A549 treated with CpdA at 1 μM for 4 hours (cell line): ENCODE data around the gene RAB6D. TPM values are rescaled to one million over a fixed set of nuclear protein-coding genes. Genes with fewer than 3 reads are reported as not detected.

Experiments
- total RNA-seq: library from RNA; stranded (reverse); fragments of 200-300 nt; extraction: Qiagen RNA extraction; gene quantifications from 5 replicates; pipeline ENCODE4 v1.2.3, GENCODE V29; 2022; ENCODE audit warnings: low read depth

The RAB6D gene
- total RNA-seq: 0.01 TPM in 1 of 5 replicates, not detected in the others

DNA sequence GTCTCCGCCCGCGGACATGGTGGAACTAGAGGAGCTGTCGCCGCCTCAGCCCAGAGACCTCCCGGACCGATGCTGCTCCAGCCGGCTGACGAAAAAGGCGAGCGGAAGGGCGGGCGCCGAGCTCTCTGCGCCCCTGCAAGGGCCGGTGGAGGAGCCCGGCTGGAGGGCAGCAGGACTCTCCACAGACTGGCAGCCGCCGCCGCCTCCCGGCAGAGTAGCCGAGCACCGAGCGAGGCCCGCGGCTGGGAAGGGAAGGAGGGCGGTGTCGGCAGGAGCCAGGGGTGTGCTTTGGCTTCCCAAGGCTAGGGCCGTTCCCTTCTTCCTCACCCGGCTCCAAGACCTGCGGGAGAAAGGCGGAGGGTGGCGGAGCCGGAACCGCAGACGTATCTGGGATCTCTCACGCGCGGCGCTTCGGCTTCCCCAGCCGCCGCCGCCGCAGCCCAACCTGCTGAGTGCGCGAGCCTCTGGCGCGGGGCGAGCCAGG is at the start of gene RAB6D:
Gene RAB6D (minus strand): TSS at position 466 of the 484 bp plus-strand sequence. CDS start 448 bp downstream, at position 18.

Other genes with a start within 250 kb of the RAB6D start
- 0.03 to 0.08 TPM (median 0.06 TPM) in 4 of 5 replicates, not detected in the other for gene POTEE, start 154.6 kb downstream of the RAB6D start, total RNA-seq
- not detected in 5 replicates for gene TUBA3D, start 112.0 kb upstream of the RAB6D start, total RNA-seq
- 107 to 208 TPM (median 187 TPM) in 5 replicates for gene MZT2A, start 128.2 kb upstream of the RAB6D start, total RNA-seq
- gene CCDC74A, start 163.7 kb upstream of the RAB6D start, total RNA-seq: 11.7 to 18.2 TPM (median 16.0 TPM) in 5 replicates